ENCODE measurements around the gene ZNF80. TPM values are rescaled to one million over a fixed set of nuclear protein-coding genes. Genes with fewer than 3 reads are reported as not detected.
"Not testable (repeated sequence)": the region's sequence is repeated elsewhere in the genome, so short reads cannot be mapped to it uniquely, and the experiment has no call there.

Gene ZNF80
- total RNA-seq = under 1 TPM; 0.28 to 0.35 TPM

DNA sequence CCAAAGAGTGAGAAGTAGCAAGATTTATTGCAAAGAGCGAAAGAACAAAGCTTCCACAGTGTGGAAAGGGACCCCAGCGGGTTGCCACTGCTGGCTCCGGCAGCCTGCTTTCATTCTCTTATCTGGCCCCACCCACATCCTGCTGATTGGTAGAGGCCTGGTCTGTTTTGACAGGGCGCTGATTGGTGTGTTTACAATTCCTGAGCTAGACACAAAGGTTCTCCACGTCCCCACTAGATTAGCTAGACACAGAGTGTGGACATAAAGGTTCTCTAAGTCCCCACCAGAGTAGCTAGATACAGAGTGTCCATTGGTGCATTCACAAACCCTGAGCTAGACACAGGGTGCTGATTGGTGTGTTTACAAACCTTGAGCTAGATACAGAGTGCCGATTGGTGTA lies at the start of gene ZNF80:
ZNF80 (minus strand) TSS at position 101 of the 400 bp plus-strand sequence. CDS start 504 bp downstream, outside the sequence.
- Mint-ChIP-seq H3K27ac (peak within 1 kb of the TSS; percentile 55), H3K36me3 (ENCODE audit: low read depth) (peaks cover 33% of the 10 kb centered on the region), H3K4me1 (peaks cover 48% of the 10 kb centered on the region)
- not testable (repeated sequence) for H3K9me3 Mint-ChIP-seq, H3K27me3 Mint-ChIP-seq, DNase-seq, H3K4me3 Mint-ChIP-seq
- ChIA-PET CTCF (interaction anchor here (1.1 kb wide), 1 partner anchor 82 kb away, joined by 3 read pairs; no protein-coding TSS in a partner anchor), POLR2A (interaction anchor here (8.5 kb wide), 1 partner anchor 15 kb away, joined by 69 read pairs; no protein-coding TSS in a partner anchor)

DNA sequence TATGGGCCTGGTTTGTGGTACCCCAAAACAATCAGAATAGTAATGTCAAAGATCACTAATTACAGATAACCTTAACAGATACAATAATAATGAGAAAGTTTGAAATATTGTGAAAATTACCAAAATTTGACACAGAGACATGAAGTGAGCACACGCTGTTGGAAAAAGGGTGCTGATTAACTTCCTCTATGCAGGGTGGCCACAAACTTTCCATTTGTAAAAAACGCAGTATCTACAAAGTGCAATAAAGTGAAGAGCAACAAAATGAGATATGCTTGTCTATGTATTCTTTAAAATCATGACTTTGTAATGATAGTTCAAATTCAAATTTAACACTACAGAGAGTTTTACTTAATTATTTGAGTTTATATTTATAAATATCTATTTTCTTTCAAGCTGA lies 48.9 kb upstream of the ZNF80 start:
- H3K4me1 Mint-ChIP-seq = peaks cover 26% of the 10 kb centered on the region
- peak overlapping the region; percentile 54 for H3K4me3 Mint-ChIP-seq
- peaks cover 6% of the 10 kb centered on the region for H3K36me3 Mint-ChIP-seq (ENCODE audit: low read depth)
- ChIA-PET POLR2A (interaction anchor here (1.4 to 2.3 kb wide), 5 partner anchors 21 to 72 kb away, joined by 3 to 23 read pairs (median 9); no protein-coding TSS in a partner anchor), CTCF (interaction anchor here (0.6 to 3.0 kb wide), 5 partner anchors 14 to 133 kb away, joined by 3 to 14 read pairs (median 4); no protein-coding TSS in a partner anchor)
- no peak for DNase-seq
- peak overlapping the region; percentile 69 for H3K27ac Mint-ChIP-seq
- no peaks in the 10 kb centered on the region for H3K27me3 Mint-ChIP-seq
- H3K9me3 Mint-ChIP-seq = peaks cover 2% of the 10 kb centered on the region

DNA sequence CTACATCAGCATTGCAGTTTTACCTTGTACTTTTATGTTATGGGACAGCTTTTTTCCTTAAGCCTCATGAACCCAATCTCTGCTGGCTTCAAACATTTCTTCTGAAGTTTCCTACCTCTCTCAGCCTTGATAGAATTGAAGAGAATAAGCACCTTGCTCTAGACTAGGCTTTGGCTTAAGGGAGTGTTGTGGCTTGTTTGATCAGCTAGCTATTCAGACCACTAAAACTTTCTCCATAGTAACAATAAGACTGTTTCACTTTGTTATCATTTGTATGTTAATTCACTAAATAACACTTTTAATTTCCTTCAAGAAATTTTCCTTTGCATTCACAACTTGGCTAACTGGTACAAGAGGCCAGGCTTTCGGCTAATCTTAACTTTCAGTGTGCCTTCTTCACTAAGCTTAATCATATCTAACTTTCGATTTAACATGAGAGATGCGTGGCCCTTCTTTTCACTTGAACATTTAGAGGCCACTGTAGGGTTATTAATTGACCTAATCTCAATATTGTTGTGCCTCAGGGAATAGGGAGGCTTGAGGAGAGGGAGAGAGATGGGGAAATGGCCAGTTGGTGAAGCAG lies 48.4 kb upstream of the ZNF80 start:
- Mint-ChIP-seq H3K36me3 (ENCODE audit: low read depth) (peaks cover 6% of the 10 kb centered on the region), H3K4me3 (peak overlapping the region; percentile 54), H3K27me3 (no peaks in the 10 kb centered on the region), H3K9me3 (peaks cover 2% of the 10 kb centered on the region), H3K27ac (peak overlapping the region; percentile 69), H3K4me1 (peaks cover 21% of the 10 kb centered on the region)
- CTCF ChIA-PET = interaction anchor here (0.8 to 3.0 kb wide), 7 partner anchors 15 to 134 kb away, joined by 3 to 14 read pairs (median 4); no protein-coding TSS in a partner anchor
- POLR2A ChIA-PET = interaction anchor here (0.8 to 2.3 kb wide), 7 partner anchors 10 to 72 kb away, joined by 3 to 23 read pairs (median 3); no protein-coding TSS in a partner anchor
- DNase-seq = no peak

DNA sequence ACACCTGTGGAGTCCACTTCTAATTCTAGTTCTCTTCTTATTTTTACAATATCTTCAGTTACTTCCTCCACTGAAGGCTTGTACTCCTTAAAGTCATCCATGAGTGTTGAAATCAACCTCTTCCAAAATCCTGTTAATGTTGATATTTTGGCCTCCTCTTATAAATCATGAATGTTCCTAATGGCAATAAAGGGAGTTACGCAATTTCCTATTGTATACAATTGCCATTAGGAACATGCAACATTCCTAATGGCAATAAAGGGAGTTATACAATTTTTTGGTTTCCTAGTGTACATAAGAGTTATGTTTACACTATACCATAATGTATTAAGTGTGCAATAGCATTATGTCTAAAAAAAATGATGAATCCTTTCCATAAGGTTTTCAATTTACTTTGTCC lies 47.3 kb upstream of the ZNF80 start:
- ChIA-PET CTCF (interaction anchor here (0.9 to 3.0 kb wide), 4 partner anchors 24 to 130 kb away, joined by 3 to 14 read pairs (median 5); no protein-coding TSS in a partner anchor), POLR2A (interaction anchor here (1.2 to 2.1 kb wide), 4 partner anchors 9 to 70 kb away, joined by 3 to 23 read pairs (median 6); no protein-coding TSS in a partner anchor)
- H3K36me3 Mint-ChIP-seq (ENCODE audit: low read depth) = peaks cover 6% of the 10 kb centered on the region
- no peak for DNase-seq
- no peaks in the 10 kb centered on the region for H3K27me3 Mint-ChIP-seq
- no peak overlapping the region for H3K4me3 Mint-ChIP-seq
- peaks cover 2% of the 10 kb centered on the region for H3K9me3 Mint-ChIP-seq
- H3K4me1 Mint-ChIP-seq = peaks cover 18% of the 10 kb centered on the region
- H3K27ac Mint-ChIP-seq = no peak overlapping the region

DNA sequence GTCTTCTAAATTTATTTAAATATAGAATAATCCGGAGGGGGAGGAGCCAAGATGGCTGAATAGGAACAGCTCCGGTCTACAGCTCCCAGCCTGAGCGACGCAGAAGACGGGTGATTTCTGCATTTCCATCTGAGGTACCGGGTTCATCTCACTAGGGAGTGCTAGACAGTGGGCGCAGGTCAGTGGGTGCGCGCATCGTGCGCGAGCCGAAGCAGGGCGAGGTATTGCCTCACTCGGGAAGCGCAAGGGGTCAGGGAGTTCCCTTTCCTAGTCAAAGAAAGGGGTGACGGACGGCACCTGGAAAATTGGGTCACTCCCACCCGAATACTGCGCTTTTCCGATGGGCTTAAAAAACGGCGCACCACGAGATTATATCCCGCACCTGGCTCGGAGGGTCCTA lies 39.5 kb upstream of the ZNF80 start:
- H3K27ac Mint-ChIP-seq, DNase-seq, POLR2A ChIA-PET, H3K4me3 Mint-ChIP-seq, CTCF ChIA-PET, H3K27me3 Mint-ChIP-seq, H3K4me1 Mint-ChIP-seq: not testable (repeated sequence)
- H3K36me3 Mint-ChIP-seq (ENCODE audit: low read depth) = peaks cover 17% of the 10 kb centered on the region
- peaks cover 18% of the 10 kb centered on the region for H3K9me3 Mint-ChIP-seq

DNA sequence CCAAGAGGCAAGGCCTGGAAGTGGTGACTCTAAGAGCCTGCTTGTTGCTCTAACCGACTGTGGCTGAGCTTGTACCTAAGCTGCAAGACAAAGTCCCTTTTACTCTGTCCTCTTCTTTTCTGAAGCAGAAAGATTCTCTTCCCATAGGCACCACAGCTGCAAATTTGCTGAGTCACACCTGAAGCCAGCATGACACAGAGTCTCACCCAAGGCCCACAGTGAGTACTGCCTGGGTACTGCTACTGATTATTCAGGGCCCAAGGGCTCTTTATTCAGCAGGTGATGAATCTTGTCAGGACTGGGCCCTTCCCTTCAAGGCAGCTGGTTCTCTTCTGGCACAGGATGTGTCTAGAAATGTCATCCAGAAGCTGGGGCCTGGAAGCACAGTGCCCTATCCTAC lies 37.6 kb upstream of the ZNF80 start:
- POLR2A ChIA-PET = interaction anchor here (1.2 kb wide), 1 partner anchor 10 kb away, joined by 3 read pairs; no protein-coding TSS in a partner anchor
- Mint-ChIP-seq H3K4me1 (peaks cover 5% of the 10 kb centered on the region), H3K27ac (no peak overlapping the region), H3K27me3 (no peaks in the 10 kb centered on the region), H3K9me3 (peaks cover 27% of the 10 kb centered on the region), H3K36me3 (ENCODE audit: low read depth) (peaks cover 23% of the 10 kb centered on the region), H3K4me3 (no peak overlapping the region)
- CTCF ChIA-PET = interaction anchor here (1.0 to 1.6 kb wide), 2 partner anchors 17 to 144 kb away, joined by 3 to 4 read pairs; no protein-coding TSS in a partner anchor
- DNase-seq = no peak

DNA sequence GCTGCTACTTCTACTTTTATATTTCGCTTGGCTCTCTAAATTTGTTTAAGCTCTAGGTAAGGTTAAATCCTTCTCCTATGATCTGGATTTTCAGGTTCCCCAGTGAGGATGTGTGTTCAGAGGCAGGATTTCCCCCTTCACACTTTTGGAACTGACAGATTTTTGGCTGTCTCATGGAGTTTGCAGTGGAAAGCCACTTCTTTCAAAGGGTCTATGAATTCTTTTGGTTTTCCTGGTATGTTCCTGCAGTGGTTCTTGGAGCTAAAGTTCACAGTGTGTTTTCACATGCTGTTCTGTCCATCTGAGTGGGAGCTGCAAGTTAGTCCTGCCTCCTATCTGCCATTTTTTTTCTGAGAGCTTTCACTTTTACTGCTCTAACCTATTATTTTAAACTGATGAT lies 34.9 kb upstream of the ZNF80 start:
- ChIA-PET CTCF (no interaction called here), POLR2A (no interaction called here)
- Mint-ChIP-seq H3K4me1 (peaks cover 8% of the 10 kb centered on the region), H3K36me3 (ENCODE audit: low read depth) (peaks cover 34% of the 10 kb centered on the region), H3K27me3 (no peaks in the 10 kb centered on the region), H3K9me3 (peaks cover 40% of the 10 kb centered on the region), H3K4me3 (no peak overlapping the region), H3K27ac (no peak overlapping the region)
- no peak for DNase-seq

DNA sequence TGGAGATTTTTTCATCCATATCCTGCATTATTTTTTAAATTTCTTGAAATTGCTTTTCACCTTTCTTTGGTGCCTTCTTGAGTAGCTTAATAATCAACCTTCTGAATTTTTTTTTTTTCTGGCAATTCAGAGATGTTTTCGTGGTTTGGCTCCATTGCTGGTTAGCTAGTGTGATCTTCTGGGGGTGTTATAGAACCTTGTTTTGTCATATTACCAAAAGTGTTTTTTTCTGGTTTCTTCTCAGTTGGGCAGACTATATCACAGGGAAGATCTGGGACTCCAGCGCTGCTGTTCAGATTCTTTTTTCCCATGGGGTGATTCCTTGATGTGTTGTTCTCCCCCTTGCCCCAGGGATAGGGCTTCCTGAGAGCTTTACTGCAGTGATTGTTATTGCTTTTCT lies 32.6 kb upstream of the ZNF80 start:
- Mint-ChIP-seq H3K4me3 (no peak overlapping the region), H3K9me3 (peaks cover 44% of the 10 kb centered on the region), H3K4me1 (peaks cover 8% of the 10 kb centered on the region), H3K27ac (no peak overlapping the region), H3K27me3 (no peaks in the 10 kb centered on the region), H3K36me3 (ENCODE audit: low read depth) (peaks cover 30% of the 10 kb centered on the region)
- no peak for DNase-seq
- POLR2A ChIA-PET = no interaction called here
- CTCF ChIA-PET = interaction anchor here (1.1 to 2.1 kb wide), 2 partner anchors 21 to 48 kb away, joined by 3 to 10 read pairs; no protein-coding TSS in a partner anchor

DNA sequence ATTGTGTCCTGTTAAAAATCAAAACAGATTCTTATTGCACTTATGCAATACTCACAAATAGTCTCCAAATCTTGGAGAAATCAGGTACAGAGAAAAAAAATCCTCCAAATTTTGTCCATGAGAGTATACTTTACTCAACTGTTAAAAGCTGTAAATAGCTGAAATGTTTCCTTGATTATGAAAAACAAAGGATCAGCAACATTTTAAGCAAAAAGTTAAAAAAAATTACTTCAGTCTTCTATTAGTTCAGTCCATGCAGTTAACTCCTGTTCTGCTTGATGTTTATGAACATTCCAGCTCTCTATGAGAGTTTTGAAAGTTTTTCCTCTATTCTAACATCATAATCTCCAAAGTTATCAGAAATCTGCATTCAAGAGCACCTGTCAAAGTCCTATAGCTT lies 22.8 kb upstream of the ZNF80 start:
- H3K27ac Mint-ChIP-seq = no peak overlapping the region
- H3K9me3 Mint-ChIP-seq = peaks cover 17% of the 10 kb centered on the region
- no peaks in the 10 kb centered on the region for H3K27me3 Mint-ChIP-seq
- POLR2A ChIA-PET = no interaction called here
- DNase-seq = no peak
- H3K4me3 Mint-ChIP-seq = no peak overlapping the region
- CTCF ChIA-PET = interaction anchor here (0.9 kb wide), 1 partner anchor 31 kb away, joined by 3 read pairs; no protein-coding TSS in a partner anchor
- H3K36me3 Mint-ChIP-seq (ENCODE audit: low read depth) = peaks cover 11% of the 10 kb centered on the region
- no peaks in the 10 kb centered on the region for H3K4me1 Mint-ChIP-seq

DNA sequence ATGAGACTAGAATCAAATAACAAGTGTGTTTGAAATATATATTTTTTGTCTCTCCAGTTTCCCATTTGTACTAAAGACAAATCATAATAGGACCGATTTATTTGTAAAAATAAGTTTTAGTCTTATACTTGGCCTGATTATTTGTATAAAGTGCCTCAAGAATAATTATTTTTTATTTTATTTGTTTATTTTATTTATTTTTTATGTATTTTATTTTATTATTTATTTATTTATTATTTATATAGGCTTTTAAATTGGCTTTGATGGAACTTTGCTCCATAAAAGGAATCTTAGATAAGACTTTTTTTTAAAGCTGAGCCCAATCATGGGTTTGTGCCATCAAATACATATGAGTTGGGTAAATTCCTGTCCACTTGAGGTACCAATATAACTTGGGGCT lies 22.2 kb upstream of the ZNF80 start:
- Mint-ChIP-seq H3K9me3 (peaks cover 17% of the 10 kb centered on the region), H3K4me3 (no peak overlapping the region), H3K27ac (no peak overlapping the region), H3K4me1 (no peaks in the 10 kb centered on the region), H3K36me3 (ENCODE audit: low read depth) (peaks cover 11% of the 10 kb centered on the region), H3K27me3 (no peaks in the 10 kb centered on the region)
- ChIA-PET POLR2A (no interaction called here), CTCF (no interaction called here)
- DNase-seq = no peak

DNA sequence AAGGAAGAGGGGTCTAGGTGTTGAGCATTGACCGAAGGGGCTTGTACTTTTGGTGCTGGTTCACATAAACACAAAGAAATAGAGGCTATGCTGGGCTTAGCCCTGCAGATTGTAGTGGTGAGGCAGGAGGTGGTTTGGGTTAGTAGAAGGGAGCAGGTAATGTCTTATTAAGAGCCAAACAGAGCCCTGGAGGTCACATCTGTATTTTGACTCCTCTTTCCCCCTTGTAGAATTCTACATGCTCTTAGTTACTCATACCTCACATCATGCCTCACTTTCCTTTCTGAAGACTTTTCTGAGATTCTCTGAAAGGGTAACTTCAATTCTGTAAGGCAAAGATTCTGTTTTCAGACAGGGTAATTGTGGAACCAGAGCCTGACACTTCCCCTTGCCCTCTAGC lies 16.1 kb upstream of the ZNF80 start:
- H3K4me3 Mint-ChIP-seq = no peak overlapping the region
- no peak for DNase-seq
- ChIA-PET CTCF (no interaction called here), POLR2A (no interaction called here)
- peaks cover 10% of the 10 kb centered on the region for H3K9me3 Mint-ChIP-seq
- H3K4me1 Mint-ChIP-seq = peaks cover 7% of the 10 kb centered on the region
- H3K36me3 Mint-ChIP-seq (ENCODE audit: low read depth) = peaks cover 5% of the 10 kb centered on the region
- no peak overlapping the region for H3K27ac Mint-ChIP-seq
- H3K27me3 Mint-ChIP-seq = no peaks in the 10 kb centered on the region

DNA sequence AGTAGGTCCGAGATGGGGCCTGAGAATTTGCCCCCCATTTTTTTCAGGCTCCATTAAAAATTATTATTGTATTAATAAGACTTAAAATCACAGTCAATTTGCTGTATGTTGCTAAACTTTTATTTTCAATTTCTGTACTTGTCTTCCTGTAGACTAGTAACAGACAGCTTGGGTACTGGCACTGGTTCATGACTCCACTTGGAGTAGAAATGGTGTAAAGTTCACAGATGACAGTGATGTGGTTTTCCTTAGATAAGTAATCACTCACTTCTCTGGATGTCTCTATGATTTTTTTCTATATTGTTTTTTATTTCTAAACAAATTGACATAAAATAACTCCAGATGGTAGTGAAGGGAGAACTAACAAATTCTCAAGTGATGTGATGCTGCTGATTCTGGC lies 15.6 kb upstream of the ZNF80 start:
- peaks cover 6% of the 10 kb centered on the region for H3K9me3 Mint-ChIP-seq
- no peak for DNase-seq
- ChIA-PET POLR2A (no interaction called here), CTCF (no interaction called here)
- no peaks in the 10 kb centered on the region for H3K27me3 Mint-ChIP-seq
- peaks cover 6% of the 10 kb centered on the region for H3K36me3 Mint-ChIP-seq (ENCODE audit: low read depth)
- no peak overlapping the region for H3K4me3 Mint-ChIP-seq
- peaks cover 7% of the 10 kb centered on the region for H3K4me1 Mint-ChIP-seq
- no peak overlapping the region for H3K27ac Mint-ChIP-seq

DNA sequence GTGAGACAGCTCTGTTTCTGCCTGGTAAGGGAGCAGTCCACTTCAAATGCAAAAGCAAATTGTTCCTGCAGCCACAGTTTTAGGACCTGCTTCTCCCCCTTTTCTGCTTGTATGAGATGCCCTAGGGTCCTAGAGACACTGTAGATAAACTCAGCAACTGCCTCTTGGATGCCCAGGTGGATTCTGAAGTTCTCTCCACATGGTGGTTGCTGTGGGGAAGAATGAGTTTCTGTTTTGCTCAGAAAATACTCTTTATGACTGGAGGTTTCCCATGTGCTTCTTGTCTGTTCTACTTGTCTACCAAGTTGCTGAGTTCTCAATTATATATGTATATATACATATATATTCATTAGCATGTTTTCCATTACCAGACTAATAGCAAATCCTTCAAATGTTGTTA lies 5.6 kb upstream of the ZNF80 start:
- H3K27ac Mint-ChIP-seq = peak overlapping the region; percentile 18
- peaks cover 43% of the 10 kb centered on the region for H3K36me3 Mint-ChIP-seq (ENCODE audit: low read depth)

More for the DNA sequence above, 5.6 kb upstream of the ZNF80 start:
- POLR2A ChIA-PET = interaction anchor here (0.7 to 3.5 kb wide), 4 partner anchors 11 to 29 kb away, joined by 3 to 22 read pairs (median 10); no protein-coding TSS in a partner anchor
- Mint-ChIP-seq H3K4me3 (no peak overlapping the region), H3K27me3 (no peaks in the 10 kb centered on the region), H3K4me1 (peaks cover 35% of the 10 kb centered on the region), H3K9me3 (peaks cover 27% of the 10 kb centered on the region)
- CTCF ChIA-PET = interaction anchor here (1.7 kb wide), 1 partner anchor 10 kb away, joined by 3 read pairs; no protein-coding TSS in a partner anchor
- peak; percentile 45 for DNase-seq

Measured in activated CD4-positive, alpha-beta memory T cell treated with anti-CD3 and anti-CD28 coated beads, Interleukin-2, amount 10 ng/mL, durations not matched to agents 7 days and 5 days (primary cell).